K562 (cell line): ENCODE data around the gene ZNF48. TPM values are rescaled to one million over a fixed set of nuclear protein-coding genes. Genes with fewer than 3 reads are reported as not detected.

Experiments
- ATF4 ChIP-seq: fragments of 450-650 bp; formaldehyde crosslinking; IDR thresholded peaks from 2 replicates; pipeline ENCODE4 v1.4.0; 2022; ENCODE audit warnings: mild to moderate bottlenecking, moderate library complexity
- CBFB ChIP-seq: sonication (generic); formaldehyde crosslinking; IDR thresholded peaks from 2 replicates; pipeline ENCODE4 v1.4.0; 2020; ENCODE audit warnings: mild to moderate bottlenecking, missing genetic modification reagents
- CHCHD3 ChIP-seq: fragments of 250-450 bp; sonication (Bioruptor Pico); IDR thresholded peaks from 2 replicates; pipeline ENCODE4 v2.1.2; 2022; ENCODE audit warnings: mild to moderate bottlenecking
- CREB5 ChIP-seq: fragments of 250-450 bp; sonication (Bioruptor Pico); IDR thresholded peaks from 2 replicates; pipeline ENCODE4 v1.5.0; 2020; ENCODE audit warnings: mild to moderate bottlenecking
- DPF2 ChIP-seq: fragments of 450-650 bp; IDR thresholded peaks from 2 replicates; pipeline ENCODE4 v1.6.1; 2016
- EHMT2 ChIP-seq: fragments of 450-650 bp; IDR thresholded peaks from 2 replicates; pipeline ENCODE4 v1.6.1; 2018; ENCODE audit warnings: antibody characterized with exemption
- ELF1 ChIP-seq: fragments of 200-800 bp; sonication (Bioruptor generic); IDR thresholded peaks from 2 replicates; pipeline ENCODE4 v1.6.1; 2016; ENCODE audit warnings: missing genetic modification characterization, missing compliant biosample characterization
- EP400 ChIP-seq: fragments of 450-650 bp; IDR thresholded peaks from 2 replicates; pipeline ENCODE4 v1.6.1; 2017; ENCODE audit warnings: antibody characterized with exemption, mild to moderate bottlenecking, moderate library complexity
- KLF13 ChIP-seq: fragments of 450-650 bp; IDR thresholded peaks from 2 replicates; pipeline ENCODE4 v1.6.1; 2016; ENCODE audit warnings: missing genetic modification characterization, low read depth, mild to moderate bottlenecking, missing compliant biosample characterization, moderate library complexity, borderline replicate concordance
- MLLT1 ChIP-seq, 2 experiments: fragments of 450-650 bp; IDR thresholded peaks; 2 replicates each; pipeline ENCODE4 v1.6.1; 2016
- NFRKB ChIP-seq: fragments of 450-650 bp; IDR thresholded peaks from 2 replicates; pipeline ENCODE4 v1.6.1; 2016; ENCODE audit warnings: low read depth
- POLR2A ChIP-seq: fragments of 450-650 bp; conservative IDR thresholded peaks from 2 replicates; pipeline ENCODE4 v1.6.1; 2016
- RCOR1 ChIP-seq, 2 experiments: IDR thresholded peaks; 2 replicates each; pipeline ENCODE4 v1.6.1; 2012; ENCODE audit warnings: low read depth in 2 of 2, low read length in 2 of 2, borderline replicate concordance in 1 of 2, improper control_type of control experiment in 1 of 2
- TCF15 ChIP-seq: fragments of 250-450 bp; sonication (Bioruptor Pico); IDR thresholded peaks from 2 replicates; pipeline ENCODE4 v1.8.0; 2022; ENCODE audit warnings: moderate library complexity, mild to moderate bottlenecking, inconsistent platforms
- TCF3 ChIP-seq: sonication (generic); formaldehyde crosslinking; IDR thresholded peaks from 2 replicates; pipeline ENCODE4 v1.4.0; 2020; ENCODE audit warnings: mild to moderate bottlenecking, missing genetic modification reagents
- TEAD1 ChIP-seq, 2 experiments: fragments of 450-650 bp in 1 of 2; sonication (generic) in 1 of 2; formaldehyde crosslinking; IDR thresholded peaks; 2 replicates each; pipeline versions ENCODE4 v1.4.0 to v1.8.0; 2020 to 2022; ENCODE audit warnings: mild to moderate bottlenecking in 2 of 2, missing genetic modification reagents in 1 of 2
- THRAP3 ChIP-seq: fragments of 450-650 bp; IDR thresholded peaks from 2 replicates; pipeline ENCODE4 v1.6.1; 2016; ENCODE audit warnings: mild to moderate bottlenecking, inconsistent platforms, borderline replicate concordance
- ZBTB8A ChIP-seq: fragments of 450-650 bp; IDR thresholded peaks from 2 replicates; pipeline ENCODE4 v1.6.1; 2018; ENCODE audit warnings: mild to moderate bottlenecking, moderate library complexity; ENCODE audit not compliant: partially characterized antibody
- ZNF197 ChIP-seq: fragments of 200-800 bp; sonication (Bioruptor generic); IDR thresholded peaks from 2 replicates; pipeline ENCODE4 v1.6.1; 2016; ENCODE audit warnings: low read depth, missing genetic modification characterization, missing compliant biosample characterization
- ZNF395 ChIP-seq: fragments of 200-800 bp; sonication (Bioruptor generic); IDR thresholded peaks from 2 replicates; pipeline ENCODE4 v1.6.1; 2017; ENCODE audit warnings: missing genetic modification characterization, missing compliant biosample characterization
- ZNF740 ChIP-seq, 3 experiments: fragments of 200-800 bp in 1 of 3; sonication (Bioruptor generic) in 1 of 3; sonication (generic) in 1 of 3; formaldehyde crosslinking in 1 of 3; IDR thresholded peaks; 2 replicates each; pipeline versions ENCODE4 v1.6.1 to v1.8.0; 2016 to 2022; ENCODE audit warnings: mild to moderate bottlenecking in 2 of 3, missing compliant biosample characterization in 2 of 3, missing genetic modification characterization in 2 of 3, missing genetic modification reagents in 1 of 3
- polyA plus RNA-seq, 8 experiments: library from polyadenylated mRNA; depleted of rRNA in 4 of 8; stranded (reverse) in 5 of 8; unstranded in 3 of 8; fragments of >200 nt; fragmentation: Nextera tagmentation in 2 of 8; fragmentation: Illumina TruSeq in 1 of 8; extraction: Ambion mirVana in 2 of 8; extraction: Trizol in 1 of 8; gene quantifications; 2 replicates each; pipeline versions ENCODE4 v1.2.1 to v1.2.3, GENCODE V29; 2011 to 2014; ENCODE audit warnings: inconsistent platforms in 1 of 8, missing spikeins in 1 of 8
- total RNA-seq, 7 experiments: library from RNA; depleted of rRNA in 6 of 7; stranded (reverse); fragments of >200 nt in 6 of 7; fragmentation: Illumina TruSeq in 2 of 7; extraction: Trizol in 2 of 7; gene quantifications; 2 replicates each; pipeline versions ENCODE4 v1.2.1 to v1.2.3, GENCODE V29; 2011 to 2021; ENCODE audit warnings: low replicate concordance in 1 of 7

Gene ZNF48
- total and polyA plus RNA-seq, 9 of the 15 experiments (the other 6 are each of a cell fraction or from before 2014, with no cell fraction given), result 0.38 to 11.6 (median 4.7) TPM

- no peak for TF ChIP-seq ZNF197 (CRISPR knock-in tag)
- TF ChIP-seq NFRKB, result peak; percentile 53; the same call in 1 of the 2 replicates
- peak; percentile 76 for TF ChIP-seq POLR2A
- TF ChIP-seq EP400, result peak; percentile 16; the same call in 1 of the 2 replicates
- TF ChIP-seq THRAP3, result 0 out of 2 replicates have a peak, but pooled peaks have one; percentile 3
- TF ChIP-seq ZNF395, result no peak; the same call in 1 of the 2 replicates
- no peak for TF ChIP-seq ZBTB8A
- TF ChIP-seq RCOR1 (IDR thresholded peaks at IDR 0.05; ENCODE audit: borderline replicate concordance in 1 of 2, low read depth in 2 of 2, low read length in 2 of 2), result 0 out of 4 replicates have a peak, but pooled peaks of 1 of the 2 experiments have one; percentile 2
- TF ChIP-seq KLF13 (tag), result no peak
- no peak for TF ChIP-seq CREB5 (CRISPR knock-in tag)
- no peak for TF ChIP-seq TCF3
- peak in 1 of 2 experiments; percentile 59; a peak in 1 of 4 replicates for TF ChIP-seq TEAD1 (CRISPR knock-in tag; IDR thresholded peaks at IDR 0.05)
- peak in 1 of 2 experiments; percentile 29; a peak in 1 of 4 replicates for TF ChIP-seq MLLT1 (IDR thresholded peaks at IDR 0.05)
- no peak for TF ChIP-seq ELF1 (tag)
- TF ChIP-seq CBFB (CRISPR knock-in tag), result no peak
- peak; percentile 32; the same call in 1 of the 2 replicates for TF ChIP-seq DPF2
- TF ChIP-seq ZNF740 (CRISPR knock-in tag; IDR thresholded peaks at IDR 0.05), result no peak
- TF ChIP-seq ZNF740 (tag; IDR thresholded peaks at IDR 0.05), result no peak; a peak in 1 of 4 replicates
- TF ChIP-seq ATF4 (CRISPR knock-in tag), result no peak
- TF ChIP-seq CHCHD3 (CRISPR knock-in tag), result no peak
- no peak for TF ChIP-seq TCF15 (CRISPR knock-in tag)
- no peak for TF ChIP-seq EHMT2
Observed at GRCh38 chr16:30377050-30377811, 18.0 kb upstream of the ZNF48 start (continued).
